H1 (cell line): ENCODE data around the gene DTX4. TPM values are rescaled to one million over a fixed set of nuclear protein-coding genes. Genes with fewer than 3 reads are reported as not detected.

ENCODE experiments used
- CTCF ChIA-PET: fragments of 300-600 bp; sonication (Branson Sonifier 250); formaldehyde crosslinking; loops from one replicate; lab custom pipeline; 2021; ENCODE audit not compliant: partially characterized antibody; lab: Charles Lee
- POLR2A ChIA-PET: fragments of 300-600 bp; sonication (Branson Sonifier 250); formaldehyde crosslinking; loops from one replicate; lab custom pipeline; 2021; ENCODE audit warnings: inconsistent platforms; ENCODE audit not compliant: partially characterized antibody; lab: Charles Lee
- DNase-seq, 2 experiments: peaks; one replicate each; pipeline versions ENCODE4 v3.0.0 to v3.0.0-alpha.2; 2010 to 2022; ENCODE audit warnings: low spot score in 2 of 2, low read depth in 1 of 2, mixed read lengths in 1 of 2
- FAIRE-seq: peaks from 2 replicates; lab custom pipeline; 2011; peaks lifted over from hg19 to GRCh38; lab: Jason Lieb, UNC
- H2AFZ ChIP-seq: 2 replicates; pipeline ENCODE4 v1.8.1; 2012; ENCODE audit warnings: low read length, inconsistent platforms
- H2AK5ac ChIP-seq: 2 replicates; pipeline ENCODE4 v1.6.1; 2013; ENCODE audit warnings: low read depth, low read length
- H2BK120ac ChIP-seq: replicated peaks from 2 replicates; pipeline ENCODE3; 2013; ENCODE audit warnings: low read depth, low read length, inconsistent platforms
- H2BK12ac ChIP-seq: 2 replicates; pipeline ENCODE4 v1.6.1; 2013; ENCODE audit warnings: low read depth, low read length
- H2BK15ac ChIP-seq: 2 replicates; pipeline ENCODE4 v1.6.1; 2013; ENCODE audit warnings: low read length
- H2BK20ac ChIP-seq: 2 replicates; pipeline ENCODE4 v1.6.1; 2013; ENCODE audit warnings: low read length
- H2BK5ac ChIP-seq: 2 replicates; pipeline ENCODE4 v1.6.1; 2013; ENCODE audit warnings: low read depth, low read length
- H3K14ac ChIP-seq: 2 replicates; pipeline ENCODE4 v1.6.1; 2013; ENCODE audit warnings: inconsistent platforms; ENCODE audit not compliant: insufficient read length
- H3K18ac ChIP-seq: 2 replicates; pipeline ENCODE4 v1.6.1; 2013; ENCODE audit warnings: low read length; ENCODE audit errors: extremely low read depth
- H3K23ac ChIP-seq: 2 replicates; pipeline ENCODE4 v1.6.1; 2013; ENCODE audit warnings: inconsistent platforms; ENCODE audit not compliant: insufficient read length
- H3K23me2 ChIP-seq: 2 replicates; pipeline ENCODE4 v1.6.1; 2013; ENCODE audit warnings: low read depth, low read length
- H3K27ac ChIP-seq: 2 replicates; pipeline ENCODE4 v1.6.1; 2011; ENCODE audit warnings: low read depth, low read length, inconsistent platforms
- H3K27me3 ChIP-seq, 4 experiments: replicated peaks in 1 of 4; 1 replicate in 1 of 4; 2 replicates in 3 of 4; pipeline versions ENCODE4 v1.6.1 to v1.8.1; 2011 to 2013; ENCODE audit warnings: low read length in 3 of 4, mild to moderate bottlenecking in 3 of 4, inconsistent platforms in 2 of 4, mixed read lengths in 2 of 4, moderate library complexity in 1 of 4; ENCODE audit not compliant: control insufficient read depth in 3 of 4, insufficient read depth in 3 of 4; ENCODE audit errors: extremely low read depth in 1 of 4
- H3K36me3 ChIP-seq, 4 experiments: 2 replicates each; pipeline versions ENCODE4 v1.6.1 to v1.8.1; 2011 to 2013; ENCODE audit warnings: mild to moderate bottlenecking in 4 of 4, low read length in 3 of 4, moderate library complexity in 2 of 4, control low read depth in 1 of 4, inconsistent platforms in 1 of 4; ENCODE audit not compliant: insufficient read depth in 4 of 4, control insufficient read depth in 2 of 4
- H3K4ac ChIP-seq: replicated peaks from 2 replicates; pipeline ENCODE3; 2013; ENCODE audit warnings: low read length, low read depth, mixed read lengths, inconsistent platforms; ENCODE audit not compliant: insufficient read length
- H3K4me1 ChIP-seq, 4 experiments: replicated peaks in 1 of 4; 1 replicate in 1 of 4; 2 replicates in 3 of 4; pipeline versions ENCODE4 v1.6.1 to v1.8.1; 2011 to 2013; ENCODE audit warnings: low read length in 3 of 4, inconsistent platforms in 2 of 4, mixed read lengths in 1 of 4; ENCODE audit not compliant: insufficient read depth in 4 of 4, control insufficient read depth in 3 of 4
- H3K4me2 ChIP-seq, 2 experiments: 2 replicates each; pipeline versions ENCODE4 v1.6.1 to v1.8.1; 2011 to 2013; ENCODE audit warnings: low read depth in 2 of 2, low read length in 2 of 2, control low read depth in 1 of 2, inconsistent platforms in 1 of 2, mild to moderate bottlenecking in 1 of 2; ENCODE audit not compliant: insufficient read depth in 1 of 2
- H3K4me3 ChIP-seq, 4 experiments: fragments of 200-600, 300-600 bp in 1 of 4; sonication (generic), shearing (Covaris generic), sonication (Bioruptor Twin) in 1 of 4; 2 replicates each; pipeline versions ENCODE4 v1.5.1 to v1.8.1; 2011 to 2016; ENCODE audit warnings: low read length in 4 of 4, low read depth in 3 of 4, control low read depth in 2 of 4, inconsistent platforms in 2 of 4, mild to moderate bottlenecking in 2 of 4, mixed read lengths in 1 of 4, moderate library complexity in 1 of 4; ENCODE audit not compliant: insufficient read depth in 2 of 4; ENCODE audit errors: extremely low read depth in 1 of 4
- H3K56ac ChIP-seq: replicated peaks from 2 replicates; pipeline ENCODE3; 2013; ENCODE audit warnings: low read depth, mild to moderate bottlenecking, mixed read lengths, low read length, inconsistent platforms; ENCODE audit not compliant: insufficient read length
- H3K79me1 ChIP-seq: 2 replicates; pipeline ENCODE4 v1.6.1; 2013; ENCODE audit warnings: low read depth, low read length, control low read depth
- H3K79me2 ChIP-seq, 2 experiments: 2 replicates each; pipeline versions ENCODE4 v1.6.1 to v1.8.1; 2012 to 2013; ENCODE audit warnings: low read length in 2 of 2, mild to moderate bottlenecking in 2 of 2, inconsistent platforms in 1 of 2; ENCODE audit not compliant: insufficient read depth in 2 of 2, control insufficient read depth in 1 of 2
- H3K9ac ChIP-seq, 4 experiments: replicated peaks in 1 of 4; 1 replicate in 1 of 4; 2 replicates in 3 of 4; pipeline versions ENCODE4 v1.6.1 to v1.8.1; 2011 to 2013; ENCODE audit warnings: low read depth in 3 of 4, low read length in 3 of 4, control low read depth in 2 of 4, mild to moderate bottlenecking in 2 of 4, moderate library complexity in 2 of 4, inconsistent platforms in 1 of 4; ENCODE audit errors: extremely low read depth in 1 of 4
- H3K9me3 ChIP-seq, 2 experiments: 2 replicates each; pipeline versions ENCODE4 v1.6.1 to v1.8.1; 2012 to 2013; ENCODE audit warnings: mild to moderate bottlenecking in 2 of 2, moderate library complexity in 2 of 2, control low read depth in 1 of 2, inconsistent platforms in 1 of 2, low read depth in 1 of 2, low read length in 1 of 2, mixed read lengths in 1 of 2; ENCODE audit not compliant: insufficient read depth in 2 of 2
- H4K20me1 ChIP-seq, 2 experiments: replicated peaks in 1 of 2; 2 replicates each; pipeline versions ENCODE3 to v1.8.1; 2011 to 2013; ENCODE audit warnings: inconsistent platforms in 2 of 2, low read length in 2 of 2, mild to moderate bottlenecking in 1 of 2; ENCODE audit not compliant: insufficient read depth in 2 of 2, control insufficient read depth in 1 of 2
- H4K5ac ChIP-seq: 2 replicates; pipeline ENCODE4 v1.6.1; 2013; ENCODE audit warnings: low read length, low read depth, mixed read lengths, inconsistent platforms; ENCODE audit not compliant: insufficient read length
- H4K8ac ChIP-seq: 2 replicates; pipeline ENCODE4 v1.8.0; 2013; ENCODE audit warnings: mild to moderate bottlenecking, moderate library complexity, low read length, inconsistent platforms; ENCODE audit not compliant: insufficient read depth; ENCODE audit errors: extremely low read depth
- H4K91ac ChIP-seq: replicated peaks from 2 replicates; pipeline ENCODE3; 2013; ENCODE audit warnings: low read length, mixed read lengths, inconsistent platforms; ENCODE audit not compliant: insufficient read length
- ASH2L ChIP-seq: fragments of 200-600, 300-600 bp; sonication (generic); IDR thresholded peaks from one replicate; pipeline ENCODE4 v1.7.1; 2017; ENCODE audit warnings: low read length
- BCL11A ChIP-seq, 2 experiments: IDR thresholded peaks; one replicate each; pipeline ENCODE4 v1.6.1; 2011; ENCODE audit warnings: low read depth in 2 of 2, low read length in 2 of 2, mild to moderate bottlenecking in 2 of 2
- CBX5 ChIP-seq: fragments of 300-800, 300-1000 bp; sonication (generic); IDR thresholded peaks from 2 replicates; pipeline ENCODE4 v1.7.1; 2016; ENCODE audit warnings: antibody characterized with exemption, low read length, low read depth
- EGR1 ChIP-seq: IDR thresholded peaks from 2 replicates; pipeline ENCODE4 v1.6.1; 2011; ENCODE audit warnings: low read depth, low read length, borderline replicate concordance
- KDM1A ChIP-seq: fragments of 200-600, 300-600 bp; sonication (generic); IDR thresholded peaks from 2 replicates; pipeline ENCODE4 v1.7.1; 2016; ENCODE audit warnings: mild to moderate bottlenecking, low read length, borderline replicate concordance
- POLR2AphosphoS5 ChIP-seq: IDR thresholded peaks from 2 replicates; pipeline ENCODE4 v1.6.1; 2011; ENCODE audit warnings: low read depth, low read length
- SP1 ChIP-seq: IDR thresholded peaks from 2 replicates; pipeline ENCODE4 v1.6.1; 2011; ENCODE audit warnings: low read depth, low read length
- SP4 ChIP-seq: IDR thresholded peaks from 2 replicates; pipeline ENCODE4 v1.6.1; 2012; ENCODE audit warnings: low read length, inconsistent platforms
- SUZ12 ChIP-seq: fragments of 200-600 bp; sonication (generic); IDR thresholded peaks from 2 replicates; pipeline ENCODE4 v1.6.1; 2012; ENCODE audit warnings: mild to moderate bottlenecking, inconsistent platforms, low read length, moderate library complexity, mixed read lengths
- TAF7 ChIP-seq: optimal IDR thresholded peaks from 2 replicates; pipeline ENCODE3; 2011; ENCODE audit warnings: low read depth, mild to moderate bottlenecking, inconsistent platforms, low read length, moderate library complexity, borderline replicate concordance
- WGBS, 2 experiments: shearing (Covaris generic) in 1 of 2; methylation state at CpG; one replicate each; pipeline versions ENCODE4 v1.1.6 to v1.1.7; 2013 to 2015; ENCODE audit warnings: low lambda C conversion rate in 2 of 2, mixed read lengths in 2 of 2, inconsistent platforms in 1 of 2, low coverage in 1 of 2, missing lambda C conversion rate in 1 of 2; ENCODE audit not compliant: insufficient replicate concordance in 2 of 2, insufficient coverage in 1 of 2, insufficient read length in 1 of 2; ENCODE audit errors: extremely low coverage in 1 of 2, missing lambda C conversion rate in 1 of 2; 5-methylcytosine and 5-hydroxymethylcytosine counted together
- polyA plus RNA-seq, 7 experiments: library from polyadenylated mRNA; depleted of rRNA in 3 of 7; stranded (reverse) in 5 of 7; unstranded in 2 of 7; fragments of >200 nt in 5 of 7; fragments of 200-250 nt in 2 of 7; gene quantifications; 1 replicate in 5 of 7; 2 replicates in 1 of 7; 4 replicates in 1 of 7; pipeline versions ENCODE4 v1.2.1 to v1.2.3, GENCODE V29; 2011 to 2013; ENCODE audit warnings: missing spikeins in 2 of 7, mixed read lengths in 2 of 7
- total RNA-seq: library from RNA; stranded (reverse); fragmentation: NEBNext Ultra II Directional; extraction: Animal tissue kit (Norgen Biotek cat#: 25700); gene quantifications from 2 replicates; pipeline ENCODE4 v1.2.1, GENCODE V29; 2021
- TF ChIP-seq, protein P1 (sequence below): IDR thresholded peaks from 2 replicates; pipeline ENCODE4 v1.6.1; 2012; ENCODE audit warnings: inconsistent platforms
- TF ChIP-seq, protein P2 (sequence below): IDR thresholded peaks from 2 replicates; pipeline ENCODE4 v1.6.1; 2012; ENCODE audit warnings: inconsistent platforms

Gene DTX4
- total and polyA plus RNA-seq, 2 of the 8 experiments (the other 6 are each of a cell fraction or from before 2014, with no cell fraction given): 5.1 to 18.8 TPM

DNA sequence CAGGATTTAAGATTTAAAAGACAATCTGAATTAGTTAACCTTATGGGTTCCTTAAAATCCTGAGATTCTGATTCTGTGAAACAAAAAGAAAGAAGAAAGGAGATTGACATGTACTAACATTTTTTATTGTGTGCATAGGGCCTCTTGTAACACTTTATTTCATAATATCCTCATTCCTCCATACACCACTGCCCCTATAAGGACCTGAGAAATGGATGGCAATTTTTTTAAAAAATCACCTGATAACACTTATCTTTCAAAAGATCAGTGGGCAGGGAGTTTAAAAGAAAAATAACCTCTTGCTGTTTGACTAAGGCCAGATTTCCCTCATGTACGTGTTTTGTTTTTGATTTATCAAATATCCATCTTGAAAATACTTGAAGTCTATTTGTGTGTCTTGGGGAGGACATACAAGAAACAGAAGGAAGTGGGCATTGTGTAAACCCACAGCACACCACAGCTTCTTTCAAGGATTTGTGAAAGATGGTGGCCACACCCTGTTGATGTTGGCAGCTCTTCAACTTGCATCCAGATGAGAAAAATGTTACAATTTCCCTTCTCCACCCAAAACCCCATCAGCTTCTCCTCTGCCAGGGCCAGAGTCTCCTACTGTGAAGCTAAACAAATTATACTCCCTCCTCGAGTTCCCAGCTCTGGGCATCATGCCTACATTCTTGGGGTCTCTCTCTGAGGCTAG, 75.7 kb downstream of the DTX4 start:
- TF ChIP-seq, protein P1, sequence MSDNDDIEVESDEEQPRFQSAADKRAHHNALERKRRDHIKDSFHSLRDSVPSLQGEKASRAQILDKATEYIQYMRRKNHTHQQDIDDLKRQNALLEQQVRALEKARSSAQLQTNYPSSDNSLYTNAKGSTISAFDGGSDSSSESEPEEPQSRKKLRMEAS: no peak
- TF ChIP-seq KDM1A: no peak
- no peak for TF ChIP-seq POLR2AphosphoS5
- no peak for TF ChIP-seq EGR1
- no peak for TF ChIP-seq BCL11A (IDR thresholded peaks at IDR 0.05; ENCODE audit: low read depth in 2 of 2, low read length in 2 of 2)
- TF ChIP-seq TAF7: no peak
- TF ChIP-seq CBX5: no peak
- no peak for TF ChIP-seq SUZ12
- TF ChIP-seq SP4: no peak
- no peak for TF ChIP-seq SP1
- no peak for TF ChIP-seq ASH2L
- TF ChIP-seq, protein P2, sequence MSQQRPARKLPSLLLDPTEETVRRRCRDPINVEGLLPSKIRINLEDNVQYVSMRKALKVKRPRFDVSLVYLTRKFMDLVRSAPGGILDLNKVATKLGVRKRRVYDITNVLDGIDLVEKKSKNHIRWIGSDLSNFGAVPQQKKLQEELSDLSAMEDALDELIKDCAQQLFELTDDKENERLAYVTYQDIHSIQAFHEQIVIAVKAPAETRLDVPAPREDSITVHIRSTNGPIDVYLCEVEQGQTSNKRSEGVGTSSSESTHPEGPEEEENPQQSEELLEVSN: no peak
- no peaks in the 10 kb centered on the region for H3K27me3 ChIP-seq
- FAIRE-seq (no peak), DNase-seq (no peak)
- H3K9ac ChIP-seq: no peak overlapping the region
- H3K36me3 ChIP-seq: no peaks in the 10 kb centered on the region
- no peak overlapping the region for H3K56ac ChIP-seq
- no peak overlapping the region for H2BK12ac ChIP-seq
- H3K79me2 ChIP-seq: no peaks in the 10 kb centered on the region
- H3K14ac ChIP-seq: no peak overlapping the region
- H2BK20ac ChIP-seq: no peak overlapping the region
- H2BK5ac ChIP-seq: no peak overlapping the region
- H3K4me2 ChIP-seq: no peak overlapping the region
- no peak overlapping the region for H4K8ac ChIP-seq
- POLR2A ChIA-PET: no interaction called here
- no peak overlapping the region for H3K4ac ChIP-seq
- no peaks in the 10 kb centered on the region for H3K23me2 ChIP-seq
- no peak overlapping the region for H3K4me3 ChIP-seq
- H2AFZ ChIP-seq: no peak overlapping the region
- no peak overlapping the region for H3K27ac ChIP-seq
- H3K4me1 ChIP-seq: peaks cover 0 to 3% (median 0%) of the 10 kb centered on the region in 4 experiments; a peak in 1 of 7 replicates
- no peak overlapping the region for H4K91ac ChIP-seq
- H4K5ac ChIP-seq: no peak overlapping the region
- no peak overlapping the region for H2AK5ac ChIP-seq
- H3K79me1 ChIP-seq: no peaks in the 10 kb centered on the region
- 89% methylated on average over 2 of the region's 2 CpGs; no CpG with 5 or more reads in 1 of the 2 experiments for WGBS, 2 experiments
- no peaks in the 10 kb centered on the region for H4K20me1 ChIP-seq
- no peak overlapping the region for H3K18ac ChIP-seq
- no peak overlapping the region for H3K23ac ChIP-seq
- no peak overlapping the region for H2BK15ac ChIP-seq
- CTCF ChIA-PET: interaction anchor here (1.0 to 1.6 kb wide), 3 partner anchors 35 to 183 kb away, joined by 3 to 4 read pairs (median 3); no protein-coding TSS in a partner anchor
- H2BK120ac ChIP-seq: no peak overlapping the region
- 0 out of 4 replicates have a peak, but pooled peaks cover 0 to 4% of the 10 kb centered on the region in 2 experiments for H3K9me3 ChIP-seq
